Esophagus squamous epithelium (tissue), 5 donors: ENCODE measurements around the gene MRPL37. TPM values are rescaled to one million over a fixed set of nuclear protein-coding genes. Genes with fewer than 3 reads are reported as not detected.

Source experiments
- DNase-seq: peaks from one replicate; lab custom pipeline; 2025; lab: John Stamatoyannopoulos, UW
- H3K27ac ChIP-seq, 4 donors: fragments of 200-600 bp; sonication (generic); one replicate each; pipeline ENCODE4 v1.5.1; 2016 to 2019; ENCODE audit warnings: mild to moderate bottlenecking in 1 of 4
- H3K27me3 ChIP-seq, 4 donors: fragments of 200-600 bp; sonication (generic); 1 replicate in 3 of 4; 2 replicates in 1 of 4; pipeline versions ENCODE4 v1.5.1 to v1.6.0; 2017 to 2021; ENCODE audit warnings: antibody characterized with exemption in 1 of 4
- H3K36me3 ChIP-seq, 3 donors: fragments of 200-600 bp; sonication (generic); one replicate each; pipeline ENCODE4 v1.5.1; 2016 to 2019
- H3K4me1 ChIP-seq, 3 donors: fragments of 200-600 bp; sonication (generic); one replicate each; pipeline ENCODE4 v1.5.1; 2017 to 2019
- H3K4me3 ChIP-seq, 4 donors: fragments of 200-600 bp; sonication (generic); 1 replicate in 3 of 4; 2 replicates in 1 of 4; pipeline ENCODE4 v1.5.1; 2016 to 2019; ENCODE audit warnings: mild to moderate bottlenecking in 2 of 4, moderate library complexity in 1 of 4
- H3K9me3 ChIP-seq, 3 donors: fragments of 200-600 bp; sonication (generic); one replicate each; pipeline ENCODE4 v1.5.1; 2016 to 2019
- POLR2A ChIP-seq, 4 donors: fragments of 450-650 bp; IDR thresholded peaks; one replicate each; pipeline ENCODE4 v1.6.1; 2017; ENCODE audit warnings: antibody characterized with exemption in 4 of 4, mild to moderate bottlenecking in 4 of 4, moderate library complexity in 3 of 4
- WGBS, 2 donors: methylation state at CpG; one replicate each; pipeline ENCODE4 v1.1.5; 2018; 5-methylcytosine and 5-hydroxymethylcytosine counted together
- intact Hi-C: fragments of 100-400 bp; cut with DNase I; formaldehyde crosslinking; loops from one replicate; pipeline ENCODE4 v1.15.0; 2022
- total RNA-seq, 4 donors: library from RNA; depleted of rRNA; stranded (reverse); fragments of >200 nt; gene quantifications; one replicate each; pipeline ENCODE4 v1.1.0, GENCODE V29; 2016
- TF ChIP-seq, protein P1 (sequence below), 6 experiments: fragments of 450-650 bp in 4 of 6; fragments of 200-600 bp in 2 of 6; sonication (generic) in 2 of 6; IDR thresholded peaks; one replicate each; pipeline ENCODE4 v1.5.1; 2016 to 2019; ENCODE audit warnings: antibody characterized with exemption in 6 of 6, mild to moderate bottlenecking in 4 of 6, moderate library complexity in 4 of 6
- donor health status: DM: yes; HTN: yes; CAD: no.

Gene MRPL37
- total RNA-seq, 4 donors from 2014 or later: 63.1 to 101 (median 79.3) TPM

- TF ChIP-seq POLR2A (IDR thresholded peaks at IDR 0.05): no peak
- intact Hi-C loops: no loop called here
- no peak for DNase-seq
- Histone ChIP-seq H3K27me3 (no peaks in the 10 kb centered on the region), H3K36me3 (peaks cover 0 to 39% (median 0%) of the 10 kb centered on the region in 3 donors), H3K4me3 (no peak overlapping the region), H3K4me1 (no peaks in the 10 kb centered on the region), H3K27ac (no peak overlapping the region), H3K9me3 (no peaks in the 10 kb centered on the region)
- WGBS, 2 donors: 77 to 95% methylated on average over 6 to 7 of the region's 8 CpGs
Measured at GRCh38 chr1:54177726-54178125, 22.2 kb upstream of the MRPL37 start.

DNA sequence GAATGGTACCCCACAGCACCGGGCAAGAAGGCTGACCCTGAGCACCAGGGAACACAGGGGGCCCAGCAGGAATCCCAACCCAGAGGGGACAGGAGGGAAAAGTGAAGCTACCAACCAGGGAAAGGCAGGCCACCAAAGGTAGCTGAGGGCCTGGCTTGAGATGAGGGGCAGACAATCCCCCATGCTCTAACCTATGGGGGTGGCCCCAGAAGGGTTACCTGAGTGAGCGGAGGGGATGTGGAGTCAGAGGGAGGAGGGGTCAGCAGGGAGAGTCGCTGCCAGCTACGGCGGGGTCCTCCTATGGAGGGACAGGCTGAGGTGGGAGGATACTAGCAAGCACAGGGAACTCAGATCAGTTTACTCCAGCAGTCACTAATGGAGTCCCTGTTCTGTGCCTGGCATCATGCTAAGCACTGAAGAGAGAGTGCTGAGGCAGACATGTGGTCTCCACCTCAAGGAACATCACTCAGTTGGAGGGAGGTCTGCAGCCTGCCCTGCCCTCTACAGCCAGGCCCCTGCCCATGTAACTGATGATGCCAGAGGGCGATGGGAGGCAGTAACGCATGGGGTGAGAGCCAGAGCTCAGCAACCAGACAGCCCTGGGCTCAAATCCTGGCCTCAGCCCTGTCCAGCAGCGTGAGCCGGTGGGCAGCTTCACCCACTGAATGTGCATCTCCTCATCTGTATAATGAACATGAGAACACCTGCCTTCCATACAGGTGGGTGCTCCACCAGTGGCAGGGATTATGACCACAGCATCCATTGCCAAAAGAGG is 21.5 kb upstream of the MRPL37 start:
- intact Hi-C loops: no loop called here
- no peak for TF ChIP-seq POLR2A (IDR thresholded peaks at IDR 0.05)
- TF ChIP-seq, protein P1, sequence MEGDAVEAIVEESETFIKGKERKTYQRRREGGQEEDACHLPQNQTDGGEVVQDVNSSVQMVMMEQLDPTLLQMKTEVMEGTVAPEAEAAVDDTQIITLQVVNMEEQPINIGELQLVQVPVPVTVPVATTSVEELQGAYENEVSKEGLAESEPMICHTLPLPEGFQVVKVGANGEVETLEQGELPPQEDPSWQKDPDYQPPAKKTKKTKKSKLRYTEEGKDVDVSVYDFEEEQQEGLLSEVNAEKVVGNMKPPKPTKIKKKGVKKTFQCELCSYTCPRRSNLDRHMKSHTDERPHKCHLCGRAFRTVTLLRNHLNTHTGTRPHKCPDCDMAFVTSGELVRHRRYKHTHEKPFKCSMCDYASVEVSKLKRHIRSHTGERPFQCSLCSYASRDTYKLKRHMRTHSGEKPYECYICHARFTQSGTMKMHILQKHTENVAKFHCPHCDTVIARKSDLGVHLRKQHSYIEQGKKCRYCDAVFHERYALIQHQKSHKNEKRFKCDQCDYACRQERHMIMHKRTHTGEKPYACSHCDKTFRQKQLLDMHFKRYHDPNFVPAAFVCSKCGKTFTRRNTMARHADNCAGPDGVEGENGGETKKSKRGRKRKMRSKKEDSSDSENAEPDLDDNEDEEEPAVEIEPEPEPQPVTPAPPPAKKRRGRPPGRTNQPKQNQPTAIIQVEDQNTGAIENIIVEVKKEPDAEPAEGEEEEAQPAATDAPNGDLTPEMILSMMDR (IDR thresholded peaks at IDR 0.05): no peak
- Histone ChIP-seq H3K27ac (no peak overlapping the region), H3K4me1 (no peaks in the 10 kb centered on the region), H3K36me3 (peaks cover 0 to 39% (median 0%) of the 10 kb centered on the region in 3 donors), H3K4me3 (no peak overlapping the region), H3K27me3 (no peaks in the 10 kb centered on the region), H3K9me3 (no peaks in the 10 kb centered on the region)
- 64 to 83% methylated on average over 5 to 8 of the region's 9 CpGs for WGBS, 2 donors
- no peak for DNase-seq

GRCh38 chr1:54180701-54181360 is 19.1 kb upstream of the MRPL37 start:
- H3K36me3 ChIP-seq: peaks cover 0 to 35% (median 0%) of the 10 kb centered on the region in 3 donors
- H3K27me3 ChIP-seq: no peaks in the 10 kb centered on the region
- intact Hi-C loops: loop anchor here (10.0 kb wide), 1 partner anchor 304 kb away; no protein-coding TSS in a partner anchor
- no peak overlapping the region for H3K4me3 ChIP-seq
- H3K9me3 ChIP-seq: no peaks in the 10 kb centered on the region
- H3K4me1 ChIP-seq: no peaks in the 10 kb centered on the region
- TF ChIP-seq, protein P1 (IDR thresholded peaks at IDR 0.05): no peak
- TF ChIP-seq POLR2A (IDR thresholded peaks at IDR 0.05): no peak
- WGBS, 2 donors: 86 to 93% methylated on average over 5 of the region's 5 CpGs
- no peak overlapping the region for H3K27ac ChIP-seq
- no peak for DNase-seq

- no peaks in the 10 kb centered on the region for H3K4me1 ChIP-seq
- TF ChIP-seq, protein P1 (IDR thresholded peaks at IDR 0.05): no peak
- TF ChIP-seq POLR2A (IDR thresholded peaks at IDR 0.05): no peak
- intact Hi-C loops: loop anchor here (10.0 kb wide), 1 partner anchor 299 kb away; no protein-coding TSS in a partner anchor
- no peaks in the 10 kb centered on the region for H3K9me3 ChIP-seq
- WGBS, 2 donors: 93 to 100% methylated on average over 3 of the region's 3 CpGs
- H3K36me3 ChIP-seq: peaks cover 0 to 56% (median 8%) of the 10 kb centered on the region in 3 donors
- no peak for DNase-seq
- no peaks in the 10 kb centered on the region for H3K27me3 ChIP-seq
- H3K4me3 ChIP-seq: no peak overlapping the region
- H3K27ac ChIP-seq: no peak overlapping the region
Measured at GRCh38 chr1:54186056-54186455, 13.9 kb upstream of the MRPL37 start.

DNA sequence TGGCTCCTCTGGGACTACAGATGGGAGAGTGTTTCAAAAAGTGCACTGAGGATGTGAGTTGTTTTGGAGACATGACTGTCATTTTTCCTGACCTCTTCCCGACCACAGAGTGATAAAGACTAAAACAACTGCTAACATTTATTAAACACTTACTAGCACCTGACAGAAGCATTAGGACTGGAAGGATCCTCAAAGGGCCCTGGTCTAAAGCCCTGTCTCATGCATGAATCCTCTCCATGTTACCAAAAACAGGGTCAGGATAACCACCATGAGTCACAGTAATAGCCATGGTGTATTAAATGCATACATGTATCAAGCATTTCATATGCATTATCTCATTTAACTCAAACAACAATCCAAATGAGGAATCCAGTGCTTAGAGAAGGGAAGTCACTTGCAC is 11.7 kb upstream of the MRPL37 start:
- Histone ChIP-seq H3K27ac (no peak overlapping the region), H3K9me3 (no peaks in the 10 kb centered on the region), H3K4me1 (no peaks in the 10 kb centered on the region), H3K36me3 (peaks cover 0 to 73% (median 8%) of the 10 kb centered on the region in 3 donors), H3K4me3 (no peak overlapping the region), H3K27me3 (no peaks in the 10 kb centered on the region)
- TF ChIP-seq, protein P1 (IDR thresholded peaks at IDR 0.05): no peak
- no peak for TF ChIP-seq POLR2A (IDR thresholded peaks at IDR 0.05)
- no peak for DNase-seq
- intact Hi-C loops: loop anchor here (10.0 kb wide), 1 partner anchor 297 kb away; no protein-coding TSS in a partner anchor
- WGBS, 2 donors: 83 to 90% methylated on average over 1 of the region's 1 CpG
